ENCODE results near the gene FOXC2. TPM values are rescaled to one million over a fixed set of nuclear protein-coding genes. Genes with fewer than 3 reads are reported as not detected.

The FOXC2 gene
- total RNA-seq, 1 experiment from 2014 or later: 8.3 TPM

GRCh38 chr16:86533076-86533475 is 33.6 kb upstream of the FOXC2 start:
- no peak for DNase-seq (ENCODE audit: low read depth)

- no peak for DNase-seq (ENCODE audit: low read depth)
These were observed 32.8 kb upstream of the FOXC2 start for GRCh38 chr16:86533767-86534351.

GRCh38 chr16:86534779-86535615 is 31.6 kb upstream of the FOXC2 start:
- no peak for DNase-seq (ENCODE audit: low read depth)

- no peak for DNase-seq (ENCODE audit: low read depth)
These were observed 30.0 kb upstream of the FOXC2 start for GRCh38 chr16:86536621-86537020.

- no peak for DNase-seq (ENCODE audit: low read depth)
These were observed 29.1 kb upstream of the FOXC2 start for GRCh38 chr16:86537486-86537885.

- no peak for DNase-seq (ENCODE audit: low read depth)
These were observed 28.3 kb upstream of the FOXC2 start for GRCh38 chr16:86538196-86538780.

- no peak for DNase-seq (ENCODE audit: low read depth)
These were observed 25.7 kb upstream of the FOXC2 start for GRCh38 chr16:86540894-86541293.

- no peak for DNase-seq (ENCODE audit: low read depth)
These were observed 25.1 kb upstream of the FOXC2 start for GRCh38 chr16:86541560-86541959.

GRCh38 chr16:86542756-86543750 is 23.6 kb upstream of the FOXC2 start:
- no peak for DNase-seq (ENCODE audit: low read depth)

GRCh38 chr16:86545481-86545880 is 21.1 kb upstream of the FOXC2 start:
- DNase-seq (ENCODE audit: low read depth): no peak

GRCh38 chr16:86545954-86546637 is 20.5 kb upstream of the FOXC2 start:
- no peak for DNase-seq (ENCODE audit: low read depth)

GRCh38 chr16:86546638-86547013 is 20.0 kb upstream of the FOXC2 start:
- DNase-seq (ENCODE audit: low read depth): no peak

- DNase-seq (ENCODE audit: low read depth): no peak
These were observed 19.3 kb upstream of the FOXC2 start for GRCh38 chr16:86547286-86547685.

GRCh38 chr16:86549076-86549892 is 17.3 kb upstream of the FOXC2 start:
- peak; percentile 46 for DNase-seq (ENCODE audit: low read depth)

- DNase-seq (ENCODE audit: low read depth): no peak
These were observed 16.8 kb upstream of the FOXC2 start for GRCh38 chr16:86549893-86550190.

GRCh38 chr16:86550281-86550680 is 16.3 kb upstream of the FOXC2 start:
- DNase-seq (ENCODE audit: low read depth): no peak

GRCh38 chr16:86553356-86553755 is 13.3 kb upstream of the FOXC2 start:
- DNase-seq (ENCODE audit: low read depth): no peak

- no peak for DNase-seq (ENCODE audit: low read depth)
These were observed 12.1 kb upstream of the FOXC2 start for GRCh38 chr16:86554599-86554916.

- peak; percentile 87 for DNase-seq (ENCODE audit: low read depth)
These were observed 11.5 kb upstream of the FOXC2 start, which contains the start of gene MTHFSD for GRCh38 chr16:86554917-86555703. MTHFSD (minus strand) TSS chr16:86555235; CDS start chr16:86555184, 51 bp downstream.

- DNase-seq (ENCODE audit: low read depth): no peak
These were observed 10.9 kb upstream of the FOXC2 start for GRCh38 chr16:86555704-86556075.

Data from LHCN-M2 (cell line).